Measurements from ENCODE around the gene BRI3.

The BRI3 gene

DNA sequence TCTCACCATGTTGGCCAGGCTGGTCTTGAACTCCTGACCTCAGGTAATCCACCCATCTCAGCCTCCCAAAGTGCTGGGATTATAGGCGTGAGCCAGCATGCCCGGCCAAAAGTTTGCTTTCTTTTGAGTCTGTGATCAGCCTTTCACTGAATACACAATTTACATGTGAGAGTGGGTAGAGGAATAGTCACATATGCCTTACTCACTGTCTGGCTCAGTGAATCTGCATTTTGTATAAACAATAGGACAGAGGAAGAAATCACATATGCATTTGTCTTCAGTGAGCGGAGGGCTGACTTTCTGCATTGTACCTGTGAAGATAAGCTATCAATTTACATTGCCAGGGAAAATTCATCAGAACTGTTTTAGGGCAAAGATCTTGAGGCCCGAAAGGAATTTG is 27.0 kb upstream of the BRI3 start:
- TF ChIP-seq, protein P1, sequence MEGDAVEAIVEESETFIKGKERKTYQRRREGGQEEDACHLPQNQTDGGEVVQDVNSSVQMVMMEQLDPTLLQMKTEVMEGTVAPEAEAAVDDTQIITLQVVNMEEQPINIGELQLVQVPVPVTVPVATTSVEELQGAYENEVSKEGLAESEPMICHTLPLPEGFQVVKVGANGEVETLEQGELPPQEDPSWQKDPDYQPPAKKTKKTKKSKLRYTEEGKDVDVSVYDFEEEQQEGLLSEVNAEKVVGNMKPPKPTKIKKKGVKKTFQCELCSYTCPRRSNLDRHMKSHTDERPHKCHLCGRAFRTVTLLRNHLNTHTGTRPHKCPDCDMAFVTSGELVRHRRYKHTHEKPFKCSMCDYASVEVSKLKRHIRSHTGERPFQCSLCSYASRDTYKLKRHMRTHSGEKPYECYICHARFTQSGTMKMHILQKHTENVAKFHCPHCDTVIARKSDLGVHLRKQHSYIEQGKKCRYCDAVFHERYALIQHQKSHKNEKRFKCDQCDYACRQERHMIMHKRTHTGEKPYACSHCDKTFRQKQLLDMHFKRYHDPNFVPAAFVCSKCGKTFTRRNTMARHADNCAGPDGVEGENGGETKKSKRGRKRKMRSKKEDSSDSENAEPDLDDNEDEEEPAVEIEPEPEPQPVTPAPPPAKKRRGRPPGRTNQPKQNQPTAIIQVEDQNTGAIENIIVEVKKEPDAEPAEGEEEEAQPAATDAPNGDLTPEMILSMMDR (IDR thresholded peaks at IDR 0.05; ENCODE audit: low read depth, low read length) = no peak
- no peak for DNase-seq (ENCODE audit: extremely low read depth, low read depth)

DNA sequence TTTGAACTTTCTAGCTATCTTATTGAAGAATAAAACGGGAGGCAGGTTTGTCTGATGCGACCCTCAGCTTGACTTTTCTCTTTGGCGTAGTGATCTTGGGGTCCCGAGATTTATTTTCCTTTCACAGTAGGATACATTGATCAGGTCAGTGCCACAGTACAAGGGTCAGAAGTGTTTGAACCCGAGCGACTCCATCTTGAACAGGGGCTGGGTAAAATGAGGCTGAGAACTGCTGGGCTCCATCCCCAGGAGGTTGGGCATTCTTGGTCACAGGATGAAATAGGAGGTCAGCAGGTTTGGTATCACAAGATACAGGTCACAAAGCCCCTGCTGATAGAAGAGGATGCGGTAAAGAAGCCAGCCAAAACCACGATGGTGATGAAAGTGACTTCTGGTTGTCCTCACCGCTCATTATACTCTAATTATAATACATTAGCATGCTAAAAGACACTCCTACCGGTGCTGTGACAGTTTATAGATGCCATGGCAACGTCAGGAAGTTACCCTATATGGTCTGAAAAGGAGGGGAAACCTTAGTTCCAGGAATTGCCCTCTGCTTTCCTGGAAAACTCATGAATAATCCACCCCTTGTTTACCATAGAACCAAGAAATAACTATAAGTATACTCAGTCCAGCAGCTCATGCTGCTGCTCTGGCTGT is 26.4 kb upstream of the BRI3 start:
- TF ChIP-seq, protein P1 (IDR thresholded peaks at IDR 0.05; ENCODE audit: low read depth, low read length) = no peak
- DNase-seq (ENCODE audit: extremely low read depth, low read depth) = no peak

DNA sequence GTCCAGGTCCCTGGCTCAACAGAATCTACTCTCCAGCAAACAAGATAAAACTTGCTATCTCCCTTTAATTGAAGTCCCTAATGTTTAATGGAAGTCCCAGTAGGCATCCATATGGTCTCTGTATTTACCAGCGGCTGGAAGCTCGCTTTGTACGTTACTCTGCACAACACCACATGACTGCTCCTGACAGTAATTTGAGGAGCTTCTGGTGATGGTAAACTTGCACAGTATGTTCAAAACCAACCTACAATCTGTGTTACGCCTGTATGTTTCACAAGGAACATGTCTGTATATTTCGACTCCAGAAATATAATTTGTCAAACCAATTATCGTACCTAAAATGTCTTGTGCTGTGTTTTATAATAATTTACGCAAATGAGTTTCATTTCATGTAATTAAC is 25.1 kb upstream of the BRI3 start:
- TF ChIP-seq, protein P1 (IDR thresholded peaks at IDR 0.05; ENCODE audit: low read depth, low read length) = no peak
- no peak for DNase-seq (ENCODE audit: extremely low read depth, low read depth)

DNA sequence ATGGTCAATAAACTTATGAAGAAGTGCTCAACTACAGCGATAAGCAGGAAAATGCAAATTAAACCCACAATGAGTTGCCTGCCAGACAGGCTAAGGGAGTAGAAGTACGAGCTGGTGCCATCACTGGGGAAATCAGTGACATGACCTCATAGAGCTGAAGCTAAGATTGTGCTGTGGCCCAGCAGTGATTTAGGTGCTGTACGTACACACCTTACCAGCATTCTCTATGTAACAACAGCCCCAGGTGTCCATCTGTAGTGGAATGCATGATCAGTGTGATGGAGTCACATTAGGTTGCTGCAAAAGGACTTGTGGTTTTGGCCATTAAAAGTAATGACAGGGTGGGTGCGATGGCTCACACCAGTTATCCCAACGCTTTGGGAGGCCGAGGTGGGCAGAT is 23.8 kb upstream of the BRI3 start:
- TF ChIP-seq, protein P1 (IDR thresholded peaks at IDR 0.05; ENCODE audit: low read depth, low read length) = no peak
- no peak for DNase-seq (ENCODE audit: extremely low read depth, low read depth)

DNA sequence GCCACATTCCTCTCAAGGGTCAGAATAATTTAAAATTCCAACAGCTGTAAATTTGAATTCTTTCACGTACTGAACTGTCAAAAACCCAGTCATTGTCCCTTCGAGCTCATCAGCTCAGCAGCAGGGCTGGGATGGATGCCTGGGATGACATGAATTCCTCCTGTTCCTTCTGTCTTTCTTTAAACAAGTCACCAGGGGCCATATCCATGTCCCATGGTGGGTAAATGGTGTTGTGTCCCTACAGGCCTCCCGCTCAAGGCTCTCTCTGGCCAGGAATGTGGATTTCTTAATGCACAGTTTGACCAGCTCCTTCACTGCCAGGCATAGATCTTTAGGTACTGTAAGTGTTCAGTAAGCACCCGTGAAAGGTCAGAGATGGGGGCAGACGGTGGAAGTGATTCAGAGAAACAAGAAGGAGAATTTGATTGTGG is 15.6 kb upstream of the BRI3 start:
- no peak for DNase-seq (ENCODE audit: extremely low read depth, low read depth)
- TF ChIP-seq, protein P1 (IDR thresholded peaks at IDR 0.05; ENCODE audit: low read depth, low read length) = no peak

DNA sequence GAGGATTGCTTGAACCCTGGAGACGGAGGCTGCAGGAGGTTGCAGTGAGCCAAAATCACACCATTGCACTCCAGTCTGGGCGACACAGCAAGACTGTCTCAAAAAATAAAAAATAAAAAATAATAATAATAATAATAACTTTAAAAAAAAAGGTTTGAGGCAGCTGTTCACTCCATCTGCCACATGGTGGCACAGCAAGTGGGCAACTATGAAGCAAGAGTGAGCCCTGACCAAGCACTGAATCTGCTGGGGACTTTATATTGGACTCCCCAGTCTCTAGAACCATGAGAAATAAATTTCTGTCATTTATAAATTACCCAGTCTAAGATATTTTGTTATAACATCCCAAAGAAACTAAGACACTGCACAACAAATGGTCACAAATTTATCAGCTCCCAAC is 14.6 kb upstream of the BRI3 start:
- TF ChIP-seq, protein P1 (IDR thresholded peaks at IDR 0.05; ENCODE audit: low read depth, low read length) = peak; percentile 53
- DNase-seq (ENCODE audit: extremely low read depth, low read depth) = no peak

DNA sequence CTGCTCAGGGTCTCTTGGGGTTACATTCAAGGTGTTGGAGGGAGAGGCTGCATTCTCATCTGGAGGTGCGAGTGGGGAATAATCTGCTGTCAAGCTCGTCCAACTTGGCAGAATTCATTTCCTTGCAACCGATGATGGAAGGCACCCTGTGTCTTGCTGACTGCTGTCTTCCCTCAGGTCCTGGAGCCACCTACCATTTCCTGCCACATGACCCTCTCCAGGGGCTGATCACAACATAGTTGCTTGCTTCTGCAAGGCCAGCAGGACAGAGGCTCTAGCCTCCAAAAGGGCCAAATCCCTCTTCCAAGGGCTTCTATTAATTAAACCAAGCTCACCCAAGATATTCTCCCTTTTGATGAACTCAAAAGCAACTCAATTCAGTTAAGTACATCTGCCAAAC is 14.2 kb upstream of the BRI3 start:
- TF ChIP-seq, protein P1 (IDR thresholded peaks at IDR 0.05; ENCODE audit: low read depth, low read length) = no peak
- no peak for DNase-seq (ENCODE audit: extremely low read depth, low read depth)
